Neural progenitor cell (in vitro differentiated cells): Measurements from ENCODE around the gene PSMD11.

Experiments used
- EZH2 ChIP-seq: fragments of 200-600 bp; sonication (generic); IDR thresholded peaks from 2 replicates; pipeline ENCODE4 v1.6.1; 2017; ENCODE audit warnings: antibody characterized with exemption, mild to moderate bottlenecking, moderate library complexity
- EZH2phosphoT487 ChIP-seq: fragments of 200-600 bp; sonication (generic); IDR thresholded peaks from 2 replicates; pipeline ENCODE4 v1.6.1; 2017; ENCODE audit warnings: antibody characterized with exemption
- TF ChIP-seq, protein P1 (sequence below): fragments of 200-600 bp; sonication (generic); IDR thresholded peaks from 2 replicates; pipeline ENCODE4 v1.5.1; 2017; ENCODE audit warnings: antibody characterized with exemption, mild to moderate bottlenecking

DNA sequence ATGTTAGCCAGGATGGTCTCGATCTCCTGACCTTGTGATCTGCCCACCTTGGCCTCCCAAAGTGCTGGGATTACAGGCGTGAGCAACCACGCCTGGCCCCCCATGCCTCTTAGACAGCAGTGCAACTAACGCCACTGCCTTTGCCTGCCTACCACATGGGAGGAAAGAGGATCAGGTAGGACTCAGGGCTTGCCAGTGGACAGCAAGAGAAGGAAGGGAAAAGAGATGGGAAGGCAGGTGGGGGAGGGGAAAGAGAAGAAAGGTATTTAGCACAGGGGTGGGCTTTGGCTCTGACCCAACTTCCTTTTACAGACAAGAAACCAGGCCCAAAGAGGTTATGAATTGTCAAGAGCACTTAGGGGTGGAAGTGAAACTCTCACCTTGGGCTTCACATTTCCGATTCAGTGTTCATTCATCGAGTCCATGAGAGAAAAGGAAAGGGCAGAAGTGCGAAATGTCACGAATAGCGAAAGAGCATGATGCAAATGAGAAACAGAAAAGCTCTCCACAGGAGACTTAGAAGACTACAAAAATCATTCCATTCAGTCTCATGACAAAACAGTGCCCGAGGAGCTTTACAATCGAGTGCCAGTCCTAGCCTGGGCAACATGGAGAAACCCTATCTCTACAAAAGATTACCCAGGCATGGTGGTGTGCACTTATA is 78.8 kb downstream of the PSMD11 start:
- TF ChIP-seq, protein P1, sequence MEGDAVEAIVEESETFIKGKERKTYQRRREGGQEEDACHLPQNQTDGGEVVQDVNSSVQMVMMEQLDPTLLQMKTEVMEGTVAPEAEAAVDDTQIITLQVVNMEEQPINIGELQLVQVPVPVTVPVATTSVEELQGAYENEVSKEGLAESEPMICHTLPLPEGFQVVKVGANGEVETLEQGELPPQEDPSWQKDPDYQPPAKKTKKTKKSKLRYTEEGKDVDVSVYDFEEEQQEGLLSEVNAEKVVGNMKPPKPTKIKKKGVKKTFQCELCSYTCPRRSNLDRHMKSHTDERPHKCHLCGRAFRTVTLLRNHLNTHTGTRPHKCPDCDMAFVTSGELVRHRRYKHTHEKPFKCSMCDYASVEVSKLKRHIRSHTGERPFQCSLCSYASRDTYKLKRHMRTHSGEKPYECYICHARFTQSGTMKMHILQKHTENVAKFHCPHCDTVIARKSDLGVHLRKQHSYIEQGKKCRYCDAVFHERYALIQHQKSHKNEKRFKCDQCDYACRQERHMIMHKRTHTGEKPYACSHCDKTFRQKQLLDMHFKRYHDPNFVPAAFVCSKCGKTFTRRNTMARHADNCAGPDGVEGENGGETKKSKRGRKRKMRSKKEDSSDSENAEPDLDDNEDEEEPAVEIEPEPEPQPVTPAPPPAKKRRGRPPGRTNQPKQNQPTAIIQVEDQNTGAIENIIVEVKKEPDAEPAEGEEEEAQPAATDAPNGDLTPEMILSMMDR: no peak
- no peak for TF ChIP-seq EZH2
- no peak for TF ChIP-seq EZH2phosphoT487
